Hepatocyte (in vitro differentiated cells): Measurements from ENCODE around the gene ZNF521. TPM values are rescaled to one million over a fixed set of nuclear protein-coding genes. Genes with fewer than 3 reads are reported as not detected.

Experiments used
- DNase-seq: peaks from one replicate; pipeline ENCODE4 v3.0.0-alpha.2; 2016; ENCODE audit warnings: low spot score
- H2AFZ ChIP-seq: fragments of 200-600 bp; sonication (generic); 2 replicates; pipeline ENCODE4 v1.6.0; 2016; ENCODE audit warnings: antibody characterized with exemption, mild to moderate bottlenecking
- H3K27ac ChIP-seq: fragments of 200-600 bp; sonication (generic); 2 replicates; pipeline ENCODE4 v1.5.1; 2016; ENCODE audit warnings: mild to moderate bottlenecking
- H3K27me3 ChIP-seq: fragments of 200-600 bp; sonication (generic); 2 replicates; pipeline ENCODE4 v1.6.1; 2016
- H3K36me3 ChIP-seq: fragments of 200-600 bp; sonication (generic); replicated peaks from 2 replicates; pipeline ENCODE4 v1.5.1; 2016; ENCODE audit warnings: low read depth; ENCODE audit not compliant: insufficient read depth
- H3K4me1 ChIP-seq: fragments of 200-600 bp; sonication (generic); 2 replicates; pipeline ENCODE4 v1.5.1; 2016; ENCODE audit warnings: mild to moderate bottlenecking, moderate library complexity; ENCODE audit not compliant: insufficient read depth
- H3K4me2 ChIP-seq: fragments of 200-600 bp; sonication (generic); 2 replicates; pipeline ENCODE4 v1.6.0; 2016
- H3K4me3 ChIP-seq: fragments of 200-600 bp; sonication (generic); 2 replicates; pipeline ENCODE4 v1.5.1; 2016; ENCODE audit warnings: mild to moderate bottlenecking
- H3K79me2 ChIP-seq: fragments of 200-600 bp; sonication (generic); 2 replicates; pipeline ENCODE4 v1.6.0; 2017; ENCODE audit warnings: mild to moderate bottlenecking
- H3K9me2 ChIP-seq: fragments of 200-600 bp; sonication (generic); replicated peaks from 2 replicates; pipeline ENCODE4 v1.6.0; 2017; ENCODE audit warnings: mild to moderate bottlenecking; ENCODE audit not compliant: insufficient read depth
- H3K9me3 ChIP-seq: fragments of 200-600 bp; sonication (generic); 2 replicates; pipeline ENCODE4 v1.5.1; 2016; ENCODE audit warnings: low read depth, mild to moderate bottlenecking
- H4K20me1 ChIP-seq: fragments of 200-600 bp; sonication (generic); 2 replicates; pipeline ENCODE4 v1.6.0; 2016; ENCODE audit warnings: mild to moderate bottlenecking; ENCODE audit not compliant: insufficient read depth, poor library complexity, severe bottlenecking
- EZH2 ChIP-seq: fragments of 200-600 bp; sonication (generic); IDR thresholded peaks from 2 replicates; pipeline ENCODE4 v1.6.1; 2016; ENCODE audit warnings: antibody characterized with exemption, mild to moderate bottlenecking, borderline replicate concordance
- EZH2phosphoT487 ChIP-seq: fragments of 200-600 bp; sonication (generic); IDR thresholded peaks from one replicate; pipeline ENCODE4 v1.6.1; 2018; ENCODE audit warnings: antibody characterized with exemption, mild to moderate bottlenecking, low read depth, moderate library complexity; ENCODE audit not compliant: unreplicated experiment, severe bottlenecking
- WGBS: methylation state at CpG from one replicate; pipeline ENCODE4 v1.1.6; 2016; ENCODE audit warnings: low lambda C conversion rate; ENCODE audit errors: missing lambda C conversion rate; 5-methylcytosine and 5-hydroxymethylcytosine counted together
- polyA plus RNA-seq: library from polyadenylated mRNA; unstranded; fragments of >200 nt; fragmentation: Nextera tagmentation; extraction: Ambion mirVana; gene quantifications from 2 replicates; pipeline ENCODE4 v1.2.1, GENCODE V29; 2016
- total RNA-seq: library from RNA; depleted of rRNA; stranded (reverse); fragments of >200 nt; gene quantifications from 2 replicates; pipeline ENCODE4 v1.2.3, GENCODE V29; 2014
- TF ChIP-seq, protein P1 (sequence below): fragments of 200-600 bp; sonication (generic); IDR thresholded peaks from 2 replicates; pipeline ENCODE4 v1.5.1; 2016; ENCODE audit warnings: antibody characterized with exemption, mild to moderate bottlenecking; ENCODE audit not compliant: poor library complexity

Gene ZNF521
- total and polyA plus RNA-seq, 2 experiments from 2014 or later = 9.0 to 16.3 TPM

DNA sequence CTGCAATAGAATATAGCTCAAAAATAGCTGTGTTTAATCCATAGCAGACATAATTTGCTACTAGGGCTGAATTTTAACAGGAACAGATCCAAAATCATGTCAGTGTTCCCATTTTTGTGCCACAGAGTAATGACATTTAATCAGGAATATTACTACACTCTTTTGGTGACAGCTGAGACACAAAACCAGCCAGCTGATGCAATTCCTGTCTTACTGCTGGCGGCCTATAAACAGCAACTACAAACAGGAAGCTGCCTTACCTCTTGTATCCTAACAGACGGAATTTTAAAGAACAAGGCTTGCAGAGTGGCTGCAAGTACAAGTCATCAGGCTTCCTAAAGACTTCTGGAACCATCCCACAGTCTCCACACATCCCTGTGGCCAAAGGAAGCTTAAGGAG lies 218.1 kb downstream of the ZNF521 start:
- Histone ChIP-seq H3K9me2 (no peaks in the 10 kb centered on the region), H3K79me2 (no peaks in the 10 kb centered on the region), H3K4me1 (no peaks in the 10 kb centered on the region), H3K9me3 (no peaks in the 10 kb centered on the region), H3K27ac (no peak overlapping the region), H3K4me2 (no peak overlapping the region), H4K20me1 (no peaks in the 10 kb centered on the region), H2AFZ (no peak overlapping the region), H3K27me3 (no peaks in the 10 kb centered on the region), H3K4me3 (no peak overlapping the region), H3K36me3 (no peaks in the 10 kb centered on the region)
- WGBS = 88% methylated on average over 2 of the region's 2 CpGs
- no peak for DNase-seq
- TF ChIP-seq EZH2 = no peak
- TF ChIP-seq, protein P1, sequence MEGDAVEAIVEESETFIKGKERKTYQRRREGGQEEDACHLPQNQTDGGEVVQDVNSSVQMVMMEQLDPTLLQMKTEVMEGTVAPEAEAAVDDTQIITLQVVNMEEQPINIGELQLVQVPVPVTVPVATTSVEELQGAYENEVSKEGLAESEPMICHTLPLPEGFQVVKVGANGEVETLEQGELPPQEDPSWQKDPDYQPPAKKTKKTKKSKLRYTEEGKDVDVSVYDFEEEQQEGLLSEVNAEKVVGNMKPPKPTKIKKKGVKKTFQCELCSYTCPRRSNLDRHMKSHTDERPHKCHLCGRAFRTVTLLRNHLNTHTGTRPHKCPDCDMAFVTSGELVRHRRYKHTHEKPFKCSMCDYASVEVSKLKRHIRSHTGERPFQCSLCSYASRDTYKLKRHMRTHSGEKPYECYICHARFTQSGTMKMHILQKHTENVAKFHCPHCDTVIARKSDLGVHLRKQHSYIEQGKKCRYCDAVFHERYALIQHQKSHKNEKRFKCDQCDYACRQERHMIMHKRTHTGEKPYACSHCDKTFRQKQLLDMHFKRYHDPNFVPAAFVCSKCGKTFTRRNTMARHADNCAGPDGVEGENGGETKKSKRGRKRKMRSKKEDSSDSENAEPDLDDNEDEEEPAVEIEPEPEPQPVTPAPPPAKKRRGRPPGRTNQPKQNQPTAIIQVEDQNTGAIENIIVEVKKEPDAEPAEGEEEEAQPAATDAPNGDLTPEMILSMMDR = no peak
- no peak for TF ChIP-seq EZH2phosphoT487

DNA sequence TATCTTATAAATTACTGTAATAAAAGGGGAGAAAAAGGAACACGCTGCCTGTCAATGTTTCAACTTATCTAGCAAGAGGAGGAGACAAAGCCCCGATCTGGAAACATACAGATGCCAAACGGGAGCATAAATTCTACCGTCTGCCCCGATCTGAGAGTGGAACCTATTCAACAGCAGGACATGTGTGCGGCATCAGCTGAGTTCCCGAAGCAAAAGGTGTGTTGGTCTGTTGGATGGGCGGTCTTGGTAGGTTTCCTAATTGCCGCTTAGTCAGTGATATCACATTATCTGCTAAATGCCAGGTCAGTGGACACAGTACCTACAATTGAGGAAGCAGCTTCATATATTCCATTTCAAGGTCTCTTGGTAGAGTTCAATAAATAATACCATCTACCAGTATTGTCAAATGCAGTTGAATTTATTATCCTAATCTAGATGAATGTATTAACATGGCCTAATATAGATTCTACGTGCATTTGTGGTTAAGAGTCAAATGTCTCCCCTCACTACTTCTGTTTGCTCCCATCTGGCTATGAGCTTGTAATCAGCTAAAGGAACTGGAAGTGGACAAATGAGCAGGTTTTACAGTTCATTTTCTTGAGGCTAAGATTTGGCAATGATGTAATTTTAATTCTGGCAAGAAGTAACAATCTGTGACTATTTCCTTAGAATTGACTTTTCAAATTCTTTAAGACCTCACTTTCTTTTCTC lies 219.0 kb downstream of the ZNF521 start:
- no peak overlapping the region for H3K4me2 ChIP-seq
- WGBS = 90% methylated on average over 10 of the region's 10 CpGs
- no peak overlapping the region for H3K4me3 ChIP-seq
- no peaks in the 10 kb centered on the region for H3K4me1 ChIP-seq
- TF ChIP-seq EZH2 (no peak), EZH2phosphoT487 (no peak)
- TF ChIP-seq, protein P1 = no peak
- no peak overlapping the region for H3K27ac ChIP-seq
- H4K20me1 ChIP-seq = no peaks in the 10 kb centered on the region
- no peaks in the 10 kb centered on the region for H3K9me2 ChIP-seq
- no peaks in the 10 kb centered on the region for H3K9me3 ChIP-seq
- no peak overlapping the region for H2AFZ ChIP-seq
- no peak for DNase-seq
- H3K36me3 ChIP-seq = no peaks in the 10 kb centered on the region
- no peaks in the 10 kb centered on the region for H3K79me2 ChIP-seq
- no peaks in the 10 kb centered on the region for H3K27me3 ChIP-seq

DNA sequence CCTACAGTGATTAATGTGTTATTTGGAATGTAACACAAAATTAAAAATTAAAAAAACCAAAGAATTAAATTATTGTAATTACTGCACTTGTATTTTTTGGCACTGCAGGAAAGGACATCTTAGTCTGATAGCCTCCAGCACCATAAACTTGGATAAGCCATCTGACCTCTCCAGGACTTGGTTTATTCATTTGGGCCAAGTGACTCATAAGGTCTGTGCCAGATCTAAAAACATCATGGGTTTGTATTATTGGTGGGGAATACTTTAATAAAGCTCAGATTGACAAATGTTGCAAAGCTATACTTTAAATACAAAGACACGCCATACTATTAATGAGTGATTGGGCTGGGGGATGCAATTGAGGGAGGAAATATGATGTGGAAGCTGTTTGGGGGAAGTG lies 225.2 kb downstream of the ZNF521 start:
- H3K9me2 ChIP-seq = no peaks in the 10 kb centered on the region
- TF ChIP-seq EZH2phosphoT487 (no peak), EZH2 (no peak)
- TF ChIP-seq, protein P1 = no peak
- H4K20me1 ChIP-seq = no peaks in the 10 kb centered on the region
- no peak overlapping the region for H3K27ac ChIP-seq
- H3K9me3 ChIP-seq = no peaks in the 10 kb centered on the region
- H3K4me1 ChIP-seq = no peaks in the 10 kb centered on the region
- H3K27me3 ChIP-seq = no peaks in the 10 kb centered on the region
- no peak overlapping the region for H2AFZ ChIP-seq
- no peak overlapping the region for H3K4me2 ChIP-seq
- DNase-seq = no peak
- H3K79me2 ChIP-seq = no peaks in the 10 kb centered on the region
- no peaks in the 10 kb centered on the region for H3K36me3 ChIP-seq
- H3K4me3 ChIP-seq = no peak overlapping the region
- 97% methylated on average over 1 of the region's 1 CpG for WGBS
